ENCODE measurements around the gene HDAC9.

GRCh38 chr7:18515067-18515466 is 19.5 kb downstream of the HDAC9 start:
- TF ChIP-seq CTCF (IDR thresholded peaks at IDR 0.05 in 4 of 5, conservative IDR thresholded peaks at IDR 0.05 in 1 of 5) (no peak), POLR2A (IDR thresholded peaks at IDR 0.05) (no peak)
